Astrocyte (in vitro differentiated cells and primary cell): ENCODE results near the gene P2RY8. TPM values are rescaled to one million over a fixed set of nuclear protein-coding genes. Genes with fewer than 3 reads are reported as not detected.

Experiments
- DNase-seq: peaks from one replicate; pipeline ENCODE4 v3.0.0-alpha.2; 2010; ENCODE audit warnings: low read depth
- FAIRE-seq: peaks from 2 replicates; lab custom pipeline; 2011; peaks lifted over from hg19 to GRCh38; lab: Jason Lieb, UNC
- H2AFZ ChIP-seq: 2 replicates; pipeline ENCODE4 v1.6.0; 2012; ENCODE audit warnings: low read depth, low read length, inconsistent platforms
- H3K27ac ChIP-seq: 2 replicates; pipeline ENCODE4 v1.5.1; 2011; ENCODE audit warnings: low read depth, low read length, inconsistent platforms
- H3K27me3 ChIP-seq: 2 replicates; pipeline ENCODE4 v1.6.0; 2011; ENCODE audit warnings: low read length, inconsistent platforms; ENCODE audit not compliant: insufficient read depth
- H3K36me3 ChIP-seq: 2 replicates; pipeline ENCODE4 v1.5.1; 2011; ENCODE audit warnings: low read length, inconsistent platforms; ENCODE audit not compliant: insufficient read depth
- H3K4me1 ChIP-seq: 2 replicates; pipeline ENCODE4 v1.5.1; 2011; ENCODE audit warnings: low read length, inconsistent platforms; ENCODE audit not compliant: insufficient read depth
- H3K4me2 ChIP-seq: 2 replicates; pipeline ENCODE4 v1.6.0; 2012; ENCODE audit warnings: low read length, inconsistent platforms
- H3K4me3 ChIP-seq: 2 replicates; pipeline ENCODE4 v1.5.1; 2011; ENCODE audit warnings: low read depth, mild to moderate bottlenecking, low read length, inconsistent platforms; ENCODE audit not compliant: insufficient read depth
- H3K79me2 ChIP-seq: 2 replicates; pipeline ENCODE4 v1.6.0; 2012; ENCODE audit warnings: mild to moderate bottlenecking, low read length, inconsistent platforms; ENCODE audit not compliant: insufficient read depth
- H3K9ac ChIP-seq: 2 replicates; pipeline ENCODE4 v1.6.0; 2012; ENCODE audit warnings: mild to moderate bottlenecking, low read length, inconsistent platforms
- H3K9me3 ChIP-seq: 2 replicates; pipeline ENCODE4 v1.5.1; 2012; ENCODE audit warnings: low read depth, mild to moderate bottlenecking, low read length, inconsistent platforms; ENCODE audit not compliant: insufficient read depth
- H4K20me1 ChIP-seq: 2 replicates; pipeline ENCODE4 v1.6.0; 2012; ENCODE audit warnings: low read length, inconsistent platforms; ENCODE audit not compliant: insufficient read depth
- H3K27ac Mint-ChIP-seq: one replicate; pipeline ENCODE4 v1.8.0; 2021; ENCODE audit warnings: mild to moderate bottlenecking, mixed read lengths; ENCODE audit not compliant: unreplicated experiment
- H3K27me3 Mint-ChIP-seq: one replicate; pipeline ENCODE4 v1.8.0; 2021; ENCODE audit warnings: low read depth, mixed read lengths; ENCODE audit not compliant: unreplicated experiment
- H3K36me3 Mint-ChIP-seq: one replicate; pipeline ENCODE4 v1.8.0; 2021; ENCODE audit warnings: low read depth, mixed read lengths; ENCODE audit not compliant: unreplicated experiment
- H3K4me1 Mint-ChIP-seq: one replicate; pipeline ENCODE4 v1.8.0; 2021; ENCODE audit warnings: low read depth, mixed read lengths; ENCODE audit not compliant: unreplicated experiment
- H3K4me3 Mint-ChIP-seq: one replicate; pipeline ENCODE4 v1.8.0; 2021; ENCODE audit warnings: mild to moderate bottlenecking, moderate library complexity, mixed read lengths; ENCODE audit not compliant: unreplicated experiment
- H3K9me3 Mint-ChIP-seq: one replicate; pipeline ENCODE4 v1.8.0; 2021; ENCODE audit warnings: mild to moderate bottlenecking, mixed read lengths; ENCODE audit not compliant: unreplicated experiment
- CTCF ChIP-seq: IDR thresholded peaks from 2 replicates; pipeline ENCODE4 v1.5.1; 2011; ENCODE audit warnings: low read depth, mild to moderate bottlenecking, inconsistent platforms, low read length, moderate library complexity; ENCODE audit not compliant: insufficient read depth
- EZH2 ChIP-seq: IDR thresholded peaks from 2 replicates; pipeline ENCODE4 v1.6.1; 2012; ENCODE audit warnings: mild to moderate bottlenecking, low read length, inconsistent platforms; ENCODE audit not compliant: insufficient read depth
- total RNA-seq: library from RNA; stranded (reverse); gene quantifications from 2 replicates; pipeline ENCODE4 v1.2.1, GENCODE V29; 2021

The P2RY8 gene
- total RNA-seq, 1 donor from 2014 or later: not detected

- no peak overlapping the region for H3K9ac ChIP-seq
- H3K36me3 ChIP-seq: no peaks in the 10 kb centered on the region
- H3K4me1 Mint-ChIP-seq: no peaks in the 10 kb centered on the region
- no peaks in the 10 kb centered on the region for H4K20me1 ChIP-seq
- TF ChIP-seq CTCF (no peak), EZH2 (no peak)
- H3K27ac Mint-ChIP-seq: no peak overlapping the region
- H3K36me3 Mint-ChIP-seq: peaks cover 3% of the 10 kb centered on the region
- no peaks in the 10 kb centered on the region for H3K27me3 ChIP-seq
- FAIRE-seq (no peak), DNase-seq (no peak)
- no peak overlapping the region for H3K27ac ChIP-seq
- H3K9me3 ChIP-seq: no peaks in the 10 kb centered on the region
- no peak overlapping the region for H3K4me3 ChIP-seq
- H3K9me3 Mint-ChIP-seq: peaks cover 19% of the 10 kb centered on the region
- no peak overlapping the region for H3K4me2 ChIP-seq
- H3K79me2 ChIP-seq: no peaks in the 10 kb centered on the region
- H3K27me3 Mint-ChIP-seq: no peaks in the 10 kb centered on the region
- H2AFZ ChIP-seq: no peak overlapping the region
- no peak overlapping the region for H3K4me3 Mint-ChIP-seq
- no peaks in the 10 kb centered on the region for H3K4me1 ChIP-seq
Measured at GRCh38 chrX:1486749-1487361, 50.1 kb downstream of the P2RY8 start.

GRCh38 chrX:1486177-1486576, 50.8 kb downstream of the P2RY8 start:
- H3K4me3 Mint-ChIP-seq: no peak overlapping the region
- H3K27me3 Mint-ChIP-seq: no peaks in the 10 kb centered on the region
- TF ChIP-seq EZH2: no peak
- no peak for TF ChIP-seq CTCF
- FAIRE-seq: no peak
- H3K9me3 Mint-ChIP-seq: peaks cover 22% of the 10 kb centered on the region
- no peak for DNase-seq
- H3K9me3 ChIP-seq: no peaks in the 10 kb centered on the region
- no peaks in the 10 kb centered on the region for H3K4me1 Mint-ChIP-seq
- no peak overlapping the region for H3K4me2 ChIP-seq
- H3K9ac ChIP-seq: no peak overlapping the region
- H3K36me3 ChIP-seq: no peaks in the 10 kb centered on the region
- no peaks in the 10 kb centered on the region for H3K79me2 ChIP-seq
- no peak overlapping the region for H3K27ac Mint-ChIP-seq
- H3K27me3 ChIP-seq: no peaks in the 10 kb centered on the region
- no peaks in the 10 kb centered on the region for H4K20me1 ChIP-seq
- H3K4me3 ChIP-seq: no peak overlapping the region
- no peak overlapping the region for H2AFZ ChIP-seq
- H3K4me1 ChIP-seq: no peaks in the 10 kb centered on the region
- no peak overlapping the region for H3K27ac ChIP-seq
- H3K36me3 Mint-ChIP-seq: peaks cover 3% of the 10 kb centered on the region

GRCh38 chrX:1485033-1485432, 52.0 kb downstream of the P2RY8 start:
- no peak for TF ChIP-seq EZH2
- no peak for TF ChIP-seq CTCF
- Mint-ChIP-seq H3K9me3 (peaks cover 26% of the 10 kb centered on the region), H3K27ac (no peak overlapping the region), H3K4me3 (no peak overlapping the region), H3K27me3 (no peaks in the 10 kb centered on the region), H3K36me3 (peaks cover 3% of the 10 kb centered on the region), H3K4me1 (peaks cover 1% of the 10 kb centered on the region)
- no peaks in the 10 kb centered on the region for H3K36me3 ChIP-seq
- H3K9me3 ChIP-seq: no peaks in the 10 kb centered on the region
- no peak overlapping the region for H3K4me3 ChIP-seq
- H2AFZ ChIP-seq: no peak overlapping the region
- H3K27ac ChIP-seq: no peak overlapping the region
- H3K4me2 ChIP-seq: no peak overlapping the region
- no peaks in the 10 kb centered on the region for H3K4me1 ChIP-seq
- H3K27me3 ChIP-seq: no peaks in the 10 kb centered on the region
- H3K9ac ChIP-seq: no peak overlapping the region
- H3K79me2 ChIP-seq: no peaks in the 10 kb centered on the region
- DNase-seq (no peak), FAIRE-seq (no peak)
- no peaks in the 10 kb centered on the region for H4K20me1 ChIP-seq
